NT2/D1 (cell line): ENCODE data around the gene WIF1.

ENCODE experiments used
- SUZ12 ChIP-seq: IDR thresholded peaks from 2 replicates; pipeline ENCODE4 v1.6.1; 2011; ENCODE audit not compliant: insufficient read length, insufficient read depth; ENCODE audit errors: extremely low read depth
- YY1 ChIP-seq: IDR thresholded peaks from 2 replicates; pipeline ENCODE4 v1.6.1; 2011; ENCODE audit not compliant: insufficient read length, insufficient read depth
- ZNF274 ChIP-seq: IDR thresholded peaks from 2 replicates; pipeline ENCODE4 v1.6.1; 2011; ENCODE audit warnings: mild to moderate bottlenecking, low read depth, low read length

GRCh38 chr12:65016881-65017650, 104.0 kb downstream of the WIF1 start:
- TF ChIP-seq ZNF274 (no peak), SUZ12 (no peak), YY1 (no peak)
